GM18505 (cell line): Measurements from ENCODE around the gene RANBP2.

Experiments used
- ATAC-seq: cut with Tn5 transposase; IDR thresholded peaks from one replicate; pipeline ENCODE4 v1.9.1; 2021; ENCODE audit not compliant: unreplicated experiment
- POLR2A ChIP-seq: IDR thresholded peaks from 4 replicates; pipeline ENCODE4 v1.6.1; 2011; ENCODE audit warnings: borderline replicate concordance; ENCODE audit not compliant: insufficient read depth, insufficient read length; ENCODE audit errors: extremely low read depth

The RANBP2 gene

GRCh38 chr2:108820482-108820881 lies 101.2 kb downstream of the RANBP2 start:
- no peak for ATAC-seq
- TF ChIP-seq POLR2A: no peak

GRCh38 chr2:108823286-108823685 lies 104.0 kb downstream of the RANBP2 start:
- TF ChIP-seq POLR2A: no peak
- no peak for ATAC-seq

GRCh38 chr2:108824316-108825070 lies 105.2 kb downstream of the RANBP2 start:
- TF ChIP-seq POLR2A: no peak
- ATAC-seq: no peak

GRCh38 chr2:108825254-108825653 lies 106.0 kb downstream of the RANBP2 start:
- no peak for TF ChIP-seq POLR2A
- ATAC-seq: no peak

- TF ChIP-seq POLR2A: no peak
- no peak for ATAC-seq
Measured at GRCh38 chr2:108825736-108826135, 106.5 kb downstream of the RANBP2 start.

- TF ChIP-seq POLR2A: no peak
- no peak for ATAC-seq
Measured at GRCh38 chr2:108829578-108830310, 110.5 kb downstream of the RANBP2 start.

GRCh38 chr2:108833219-108833618 lies 113.9 kb downstream of the RANBP2 start:
- TF ChIP-seq POLR2A: no peak
- ATAC-seq: no peak

- ATAC-seq: no peak
- TF ChIP-seq POLR2A: no peak
Measured at GRCh38 chr2:108834620-108835019, 115.3 kb downstream of the RANBP2 start.

- TF ChIP-seq POLR2A: no peak
- ATAC-seq: no peak
Measured at GRCh38 chr2:108835040-108835439, 115.8 kb downstream of the RANBP2 start.
